Hepatocyte (in vitro differentiated cells): Measurements from ENCODE around the gene PCDHGB4.
"Not testable (repeated sequence)": the region's sequence is repeated elsewhere in the genome, so short reads cannot be mapped to it uniquely, and the experiment has no call there.

Source experiments
- EZH2 ChIP-seq: fragments of 200-600 bp; sonication (generic); IDR thresholded peaks from 2 replicates; pipeline ENCODE4 v1.6.1; 2016; ENCODE audit warnings: antibody characterized with exemption, mild to moderate bottlenecking, borderline replicate concordance
- TF ChIP-seq, protein P1 (sequence below): fragments of 200-600 bp; sonication (generic); IDR thresholded peaks from 2 replicates; pipeline ENCODE4 v1.5.1; 2016; ENCODE audit warnings: antibody characterized with exemption, mild to moderate bottlenecking; ENCODE audit not compliant: poor library complexity

DNA sequence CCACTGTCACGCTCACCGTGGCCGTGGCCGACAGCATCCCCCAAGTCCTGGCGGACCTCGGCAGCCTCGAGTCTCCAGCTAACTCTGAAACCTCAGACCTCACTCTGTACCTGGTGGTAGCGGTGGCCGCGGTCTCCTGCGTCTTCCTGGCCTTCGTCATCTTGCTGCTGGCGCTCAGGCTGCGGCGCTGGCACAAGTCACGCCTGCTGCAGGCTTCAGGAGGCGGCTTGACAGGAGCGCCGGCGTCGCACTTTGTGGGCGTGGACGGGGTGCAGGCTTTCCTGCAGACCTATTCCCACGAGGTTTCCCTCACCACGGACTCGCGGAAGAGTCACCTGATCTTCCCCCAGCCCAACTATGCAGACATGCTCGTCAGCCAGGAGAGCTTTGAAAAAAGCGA, 45.2 kb downstream of the PCDHGB4 start:
- TF ChIP-seq, protein P1, sequence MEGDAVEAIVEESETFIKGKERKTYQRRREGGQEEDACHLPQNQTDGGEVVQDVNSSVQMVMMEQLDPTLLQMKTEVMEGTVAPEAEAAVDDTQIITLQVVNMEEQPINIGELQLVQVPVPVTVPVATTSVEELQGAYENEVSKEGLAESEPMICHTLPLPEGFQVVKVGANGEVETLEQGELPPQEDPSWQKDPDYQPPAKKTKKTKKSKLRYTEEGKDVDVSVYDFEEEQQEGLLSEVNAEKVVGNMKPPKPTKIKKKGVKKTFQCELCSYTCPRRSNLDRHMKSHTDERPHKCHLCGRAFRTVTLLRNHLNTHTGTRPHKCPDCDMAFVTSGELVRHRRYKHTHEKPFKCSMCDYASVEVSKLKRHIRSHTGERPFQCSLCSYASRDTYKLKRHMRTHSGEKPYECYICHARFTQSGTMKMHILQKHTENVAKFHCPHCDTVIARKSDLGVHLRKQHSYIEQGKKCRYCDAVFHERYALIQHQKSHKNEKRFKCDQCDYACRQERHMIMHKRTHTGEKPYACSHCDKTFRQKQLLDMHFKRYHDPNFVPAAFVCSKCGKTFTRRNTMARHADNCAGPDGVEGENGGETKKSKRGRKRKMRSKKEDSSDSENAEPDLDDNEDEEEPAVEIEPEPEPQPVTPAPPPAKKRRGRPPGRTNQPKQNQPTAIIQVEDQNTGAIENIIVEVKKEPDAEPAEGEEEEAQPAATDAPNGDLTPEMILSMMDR = not testable (repeated sequence)
- TF ChIP-seq EZH2 = not testable (repeated sequence)
